ENCODE measurements around the gene TMEM175. TPM values are rescaled to one million over a fixed set of nuclear protein-coding genes. Genes with fewer than 3 reads are reported as not detected.
A peak's percentile ranks its signal among the peaks of the same experiment; 100 is the strongest.

TMEM175 gene
- total and polyA plus RNA-seq, 2 of the 4 experiments (the other 2 are of a cell fraction), result 7.7 to 41.9 TPM

- Histone ChIP-seq H4K5ac (ENCODE audit: low read depth, low read length) (no peak overlapping the region), H3K14ac (replicated peaks; ENCODE audit: low read depth, low read length) (no peak overlapping the region), H3K9me3 (ENCODE audit: control insufficient read depth, insufficient read depth, low read length) (peaks cover under 1% of the 10 kb centered on the region), H2BK5ac (ENCODE audit: low read depth, low read length, poor library complexity, severe bottlenecking) (no peak overlapping the region), H3K23ac (ENCODE audit: low read depth, low read length) (no peak overlapping the region), H3K4ac (ENCODE audit: low read depth, low read length) (no peak overlapping the region), H3K36me3 (ENCODE audit: control insufficient read depth, insufficient read depth, low read length) (no peaks in the 10 kb centered on the region), H2AFZ (replicated peaks; ENCODE audit: low read length, poor library complexity) (peak overlapping the region; percentile 0), H2BK15ac (ENCODE audit: low read depth, low read length) (no peak overlapping the region), H3K79me1 (ENCODE audit: low read depth in 1 of 2, low read length in 2 of 2) (no peaks in the 10 kb centered on the region), H4K91ac (ENCODE audit: insufficient read depth, low read depth, low read length) (no peak overlapping the region), H2AK5ac (ENCODE audit: low read depth, low read length) (no peak overlapping the region), H4K20me1 (ENCODE audit: insufficient read depth, low read length) (peaks cover 9% of the 10 kb centered on the region), H3K9ac (ENCODE audit: low read depth, low read length) (no peak overlapping the region), H2AK9ac (replicated peaks; ENCODE audit: low read depth, low read length, poor library complexity) (no peak overlapping the region), H3K9me1 (ENCODE audit: insufficient read depth, low read length) (no peaks in the 10 kb centered on the region), H3K27me3 (ENCODE audit: control insufficient read depth, insufficient read depth, low read length) (peaks cover 67% of the 10 kb centered on the region), H2BK120ac (ENCODE audit: low read depth, low read length) (no peak overlapping the region), H3K4me3 (ENCODE audit: insufficient read depth, low read depth, low read length) (no peak overlapping the region), H3K4me2 (ENCODE audit: low read depth, low read length) (no peak overlapping the region), H3K4me1 (ENCODE audit: control insufficient read depth, insufficient read depth, low read length) (peaks cover 4% of the 10 kb centered on the region; the same call in 1 of the 2 replicates), H4K8ac (ENCODE audit: low read depth in 2 of 2, low read length in 2 of 2) (no peak overlapping the region), H2BK20ac (ENCODE audit: low read depth, low read length) (no peak overlapping the region), H3K56ac (ENCODE audit: extremely low read depth, insufficient read depth, low read length) (no peak overlapping the region), H3K27ac (ENCODE audit: insufficient read depth, low read length) (no peak overlapping the region), H3K18ac (ENCODE audit: low read depth, low read length) (no peak overlapping the region)
- dilution Hi-C loops (cut with HindIII; ENCODE audit: low sequenced_read_pairs, unreplicated experiment) (no loop called here), in situ Hi-C loops (cut with MboI; ENCODE audit: low sequenced_read_pairs) (no loop called here), intact Hi-C loops (cut with micrococcal nuclease) (no loop called here)
- no peak for TF ChIP-seq NFE2L2 (IDR thresholded peaks at IDR 0.05; ENCODE audit: low read depth, low read length)
- no peak for TF ChIP-seq CTCF (conservative IDR thresholded peaks at IDR 0.05; ENCODE audit: low read depth, low read length)
- no peak for TF ChIP-seq RFX5 (IDR thresholded peaks at IDR 0.05; ENCODE audit: low read depth, low read length)
- TF ChIP-seq MAFK (IDR thresholded peaks at IDR 0.05; ENCODE audit: low read depth, low read length), result no peak
- TF ChIP-seq RCOR1 (IDR thresholded peaks at IDR 0.05; ENCODE audit: insufficient replicate concordance, low read length), result no peak
- TF ChIP-seq FOS (IDR thresholded peaks at IDR 0.05; ENCODE audit: low read depth, low read length), result no peak
- WGBS, 2 experiments (ENCODE audit: extremely low coverage in 2 of 2, insufficient read length in 1 of 2), result 27% methylated on average over 19 of the region's 48 CpGs; no CpG with 5 or more reads in 1 of the 2 experiments
- CTCF ChIA-PET, result no interaction called here
- DNase-seq (no peak), ATAC-seq (ENCODE audit: low read depth) (no peak)
- POLR2A ChIA-PET (ENCODE audit: unreplicated experiment), result no interaction called here
- no TSS peak for BruUV-seq (replicated peaks)
These were observed 69.4 kb downstream of the TMEM175 start for GRCh38 chr4:1001561-1002130.
